PC-9 (cell line): ENCODE data around the gene EEPD1. TPM values are rescaled to one million over a fixed set of nuclear protein-coding genes. Genes with fewer than 3 reads are reported as not detected.

Experiments used
- BruUV-seq: library from RNA; stranded (reverse); fragments of 400-500 nt; replicated peaks from 2 replicates; lab custom pipeline; 2021; lab: Mats Ljungman, UMichigan
- CTCF ChIA-PET: fragments of 300-600 bp; sonication (Branson Sonifier 250); formaldehyde crosslinking; loops from one replicate; lab custom pipeline; 2022; ENCODE audit warnings: antibody characterized with exemption; lab: Charles Lee
- POLR2A ChIA-PET: fragments of 300-600 bp; sonication (Branson Sonifier 250); formaldehyde crosslinking; loops from one replicate; lab custom pipeline; 2022; ENCODE audit warnings: antibody characterized with exemption; ENCODE audit not compliant: unreplicated experiment; lab: Charles Lee
- DNase-seq, 2 experiments: peaks; one replicate each; pipeline versions ENCODE4 v3.0.0 to v3.0.0-alpha.2; 2015 to 2022; ENCODE audit warnings: mixed read lengths in 1 of 2
- H2AFZ ChIP-seq: fragments of 200-600 bp; sonication (generic); 2 replicates; pipeline ENCODE4 v1.8.1; 2017; ENCODE audit warnings: antibody characterized with exemption
- H3F3A ChIP-seq: fragments of 200-600 bp; sonication (generic); 2 replicates; pipeline ENCODE4 v1.8.1; 2017; ENCODE audit warnings: antibody characterized with exemption, mild to moderate bottlenecking, low read depth; ENCODE audit not compliant: insufficient read depth
- H3K27ac ChIP-seq: fragments of 200-600 bp; sonication (generic); 2 replicates; pipeline ENCODE4 v1.6.1; 2016; ENCODE audit warnings: mixed run types
- H3K27me3 ChIP-seq: fragments of 200-600 bp; sonication (generic); 2 replicates; pipeline ENCODE4 v1.6.1; 2016; ENCODE audit warnings: low read depth, mixed run types; ENCODE audit not compliant: insufficient read depth
- H3K36me3 ChIP-seq: fragments of 200-600 bp; sonication (generic); 2 replicates; pipeline ENCODE4 v1.6.1; 2016; ENCODE audit warnings: low read depth, mixed run types
- H3K4me1 ChIP-seq: fragments of 200-600 bp; sonication (generic); replicated peaks from 2 replicates; pipeline ENCODE4 v1.6.1; 2016; ENCODE audit warnings: mixed run types; ENCODE audit not compliant: insufficient read depth
- H3K4me2 ChIP-seq: fragments of 200-600 bp; sonication (generic); 2 replicates; pipeline ENCODE4 v1.6.1; 2017; ENCODE audit warnings: mixed run types
- H3K4me3 ChIP-seq: fragments of 200-600 bp; sonication (generic); 2 replicates; pipeline ENCODE4 v1.6.1; 2016; ENCODE audit warnings: mixed run types
- H3K79me2 ChIP-seq: fragments of 200-600 bp; sonication (generic); 2 replicates; pipeline ENCODE4 v1.6.1; 2017; ENCODE audit warnings: low read depth, mixed run types
- H3K9me2 ChIP-seq: fragments of 200-600 bp; sonication (generic); 2 replicates; pipeline ENCODE4 v1.8.1; 2017; ENCODE audit warnings: mild to moderate bottlenecking; ENCODE audit not compliant: insufficient read depth
- H3K9me3 ChIP-seq: fragments of 200-600 bp; sonication (generic); 2 replicates; pipeline ENCODE4 v1.8.1; 2016; ENCODE audit warnings: low read depth; ENCODE audit not compliant: insufficient read depth
- H4K20me1 ChIP-seq: fragments of 200-600 bp; sonication (generic); 2 replicates; pipeline ENCODE4 v1.8.1; 2017; ENCODE audit not compliant: insufficient read depth
- CTCF ChIP-seq: fragments of 200-600 bp; sonication (generic); conservative IDR thresholded peaks from 2 replicates; pipeline ENCODE4 v1.6.1; 2017; ENCODE audit warnings: mixed run types, antibody characterized with exemption, mild to moderate bottlenecking, moderate library complexity
- EZH2 ChIP-seq: fragments of 200-600 bp; sonication (generic); IDR thresholded peaks from 2 replicates; pipeline ENCODE4 v1.8.0; 2017; ENCODE audit warnings: antibody characterized with exemption, low read depth
- intact Hi-C: fragments of 100-400 bp; cut with micrococcal nuclease; formaldehyde crosslinking; loops from one replicate; pipeline ENCODE4 v1.10.0; 2022; ENCODE audit not compliant: unreplicated experiment
- total RNA-seq: library from RNA; stranded (reverse); gene quantifications from 2 replicates; pipeline ENCODE4 v1.2.3, GENCODE V29; 2021

EEPD1 gene
- total RNA-seq, 1 experiment from 2014 or later = 6.0 TPM

DNA sequence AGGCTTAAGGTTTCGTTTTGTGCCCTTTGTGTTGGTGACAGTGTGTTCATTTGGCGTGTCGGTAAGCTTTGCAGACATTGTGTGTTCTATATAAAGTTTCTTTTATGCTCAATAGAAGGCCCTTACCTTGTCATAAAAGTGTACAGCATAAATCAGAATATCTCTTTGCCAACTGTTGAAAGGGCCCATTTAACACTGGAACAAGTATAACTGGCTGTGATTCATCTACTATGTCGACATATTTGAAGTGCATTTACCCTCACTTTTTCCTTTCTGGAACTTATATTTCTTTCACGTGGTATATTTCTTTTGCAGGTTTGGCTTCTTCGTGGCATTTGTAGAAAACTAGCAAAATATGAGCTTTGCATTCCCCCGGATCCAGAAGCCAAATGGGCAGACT lies 32.7 kb downstream of the EEPD1 start:
- POLR2A ChIA-PET = no interaction called here
- no peak overlapping the region for H2AFZ ChIP-seq
- CTCF ChIA-PET = interaction anchor here (0.6 kb wide), 1 partner anchor 13 kb away, joined by 3 read pairs; no protein-coding TSS in a partner anchor
- no peaks in the 10 kb centered on the region for H3K36me3 ChIP-seq
- no peaks in the 10 kb centered on the region for H3K27me3 ChIP-seq
- H3F3A ChIP-seq = no peaks in the 10 kb centered on the region
- intact Hi-C loops = no loop called here
- no TSS peak for BruUV-seq
- H3K4me1 ChIP-seq = peaks cover 23% of the 10 kb centered on the region
- no peak overlapping the region for H3K27ac ChIP-seq
- peak in 1 of 2 experiments; percentile 77 for DNase-seq
- no peak overlapping the region for H3K4me3 ChIP-seq
- H3K79me2 ChIP-seq = no peaks in the 10 kb centered on the region
- H3K4me2 ChIP-seq = peak overlapping the region; percentile 21; the same call in 1 of the 2 replicates
- H4K20me1 ChIP-seq = no peaks in the 10 kb centered on the region; the same call in 1 of the 2 replicates
- TF ChIP-seq CTCF (no peak), EZH2 (no peak)
- H3K9me3 ChIP-seq = no peaks in the 10 kb centered on the region
- H3K9me2 ChIP-seq = no peaks in the 10 kb centered on the region

- Histone ChIP-seq H3K4me3 (no peak overlapping the region), H3K36me3 (no peaks in the 10 kb centered on the region), H3K27me3 (no peaks in the 10 kb centered on the region), H3K9me2 (no peaks in the 10 kb centered on the region), H3K9me3 (no peaks in the 10 kb centered on the region), H3K4me1 (peaks cover 26% of the 10 kb centered on the region), H2AFZ (no peak overlapping the region), H4K20me1 (no peaks in the 10 kb centered on the region; the same call in 1 of the 2 replicates), H3F3A (no peaks in the 10 kb centered on the region), H3K4me2 (0 out of 2 replicates have a peak overlapping the region, but pooled peaks have one; percentile 19), H3K27ac (no peak overlapping the region), H3K79me2 (no peaks in the 10 kb centered on the region)
- DNase-seq = no peak
- ChIA-PET POLR2A (interaction anchor here (0.6 kb wide), 2 partner anchors 116 to 544 kb away, joined by 3 to 5 read pairs; no protein-coding TSS in a partner anchor), CTCF (interaction anchor here (0.6 kb wide), 2 partner anchors 14 to 59 kb away, joined by 3 to 4 read pairs; no protein-coding TSS in a partner anchor)
- no TSS peak for BruUV-seq
- TF ChIP-seq EZH2 (no peak), CTCF (no peak)
- intact Hi-C loops = no loop called here
These were observed 33.5 kb downstream of the EEPD1 start for GRCh38 chr7:36186359-36187121.

- Histone ChIP-seq H3K4me1 (peaks cover 26% of the 10 kb centered on the region), H2AFZ (no peak overlapping the region), H3F3A (no peaks in the 10 kb centered on the region), H3K4me3 (no peak overlapping the region), H4K20me1 (no peaks in the 10 kb centered on the region; the same call in 1 of the 2 replicates), H3K4me2 (no peak overlapping the region), H3K79me2 (no peaks in the 10 kb centered on the region), H3K9me3 (no peaks in the 10 kb centered on the region), H3K27me3 (no peaks in the 10 kb centered on the region), H3K27ac (no peak overlapping the region), H3K36me3 (no peaks in the 10 kb centered on the region), H3K9me2 (no peaks in the 10 kb centered on the region)
- no TSS peak for BruUV-seq
- TF ChIP-seq EZH2 = no peak
- no peak for TF ChIP-seq CTCF
- intact Hi-C loops = no loop called here
- DNase-seq = no peak
- POLR2A ChIA-PET = no interaction called here
- CTCF ChIA-PET = no interaction called here
These were observed 35.2 kb downstream of the EEPD1 start for GRCh38 chr7:36188266-36188665.
